GM18517 (cell line): Measurements from ENCODE around the gene PLXDC1.

ENCODE experiments used
- ATAC-seq: cut with Tn5 transposase; IDR thresholded peaks from one replicate; pipeline ENCODE4 v1.9.1; 2021; ENCODE audit warnings: mild to moderate bottlenecking, moderate library complexity; ENCODE audit not compliant: unreplicated experiment

Gene PLXDC1

GRCh38 chr17:39099663-39100286 is 51.7 kb downstream of the PLXDC1 start:
- no peak for ATAC-seq

GRCh38 chr17:39098588-39098987 is 52.8 kb downstream of the PLXDC1 start:
- no peak for ATAC-seq

GRCh38 chr17:39097537-39097936 is 53.9 kb downstream of the PLXDC1 start:
- no peak for ATAC-seq

GRCh38 chr17:39097150-39097519 is 54.3 kb downstream of the PLXDC1 start:
- no peak for ATAC-seq

- no peak for ATAC-seq
Measured at GRCh38 chr17:39096508-39097149, 54.8 kb downstream of the PLXDC1 start.

- ATAC-seq = no peak
Measured at GRCh38 chr17:39095309-39095686, 56.1 kb downstream of the PLXDC1 start.

GRCh38 chr17:39094607-39095308 is 56.7 kb downstream of the PLXDC1 start:
- no peak for ATAC-seq

GRCh38 chr17:39092692-39093230 is 58.7 kb downstream of the PLXDC1 start:
- ATAC-seq = no peak

GRCh38 chr17:39090908-39091665 is 60.4 kb downstream of the PLXDC1 start:
- ATAC-seq = no peak

GRCh38 chr17:39090400-39090799 is 61.0 kb downstream of the PLXDC1 start:
- no peak for ATAC-seq

- ATAC-seq = no peak
Measured at GRCh38 chr17:39084558-39084957, 66.9 kb downstream of the PLXDC1 start.

- ATAC-seq = no peak
Measured at GRCh38 chr17:39083270-39083669, 68.2 kb downstream of the PLXDC1 start.

GRCh38 chr17:39082482-39082881 is 69.0 kb downstream of the PLXDC1 start:
- ATAC-seq = no peak

- no peak for ATAC-seq
Measured at GRCh38 chr17:39081851-39082250, 69.6 kb downstream of the PLXDC1 start.

- ATAC-seq = no peak
Measured at GRCh38 chr17:39080421-39081078, 70.9 kb downstream of the PLXDC1 start.

GRCh38 chr17:39079836-39080235 is 71.6 kb downstream of the PLXDC1 start:
- ATAC-seq = no peak

- ATAC-seq = no peak
Measured at GRCh38 chr17:39077866-39078265, 73.6 kb downstream of the PLXDC1 start.

GRCh38 chr17:39077252-39077651 is 74.2 kb downstream of the PLXDC1 start:
- no peak for ATAC-seq

GRCh38 chr17:39074676-39075075 is 76.8 kb downstream of the PLXDC1 start:
- ATAC-seq = no peak

GRCh38 chr17:39073916-39074315 is 77.5 kb downstream of the PLXDC1 start:
- ATAC-seq = no peak

GRCh38 chr17:39073353-39073752 is 78.1 kb downstream of the PLXDC1 start:
- ATAC-seq = no peak
